Measurements from ENCODE around the gene GAL3ST2.
"Not testable (repeated sequence)": the region's sequence is repeated elsewhere in the genome, so short reads cannot be mapped to it uniquely, and the experiment has no call there.

The GAL3ST2 gene

GRCh38 chr2:241739651-241740050 lies 37.0 kb upstream of the GAL3ST2 start:
- H3K27me3 Mint-ChIP-seq: no peaks in the 10 kb centered on the region
- H3K27ac Mint-ChIP-seq: peak overlapping the region; percentile 43
- no peak overlapping the region for H3K4me3 Mint-ChIP-seq
- intact Hi-C loops (cut with micrococcal nuclease): loop anchor here (10.0 kb wide), 1 partner anchor 145 kb away; no protein-coding TSS in a partner anchor
- no peaks in the 10 kb centered on the region for H3K9me3 Mint-ChIP-seq
- peaks cover 62% of the 10 kb centered on the region for H3K36me3 Mint-ChIP-seq (ENCODE audit: low read depth)
- H3K4me1 Mint-ChIP-seq (ENCODE audit: low read depth): peaks cover 31% of the 10 kb centered on the region

- no peaks in the 10 kb centered on the region for H3K9me3 Mint-ChIP-seq
- peaks cover 26% of the 10 kb centered on the region for H3K4me1 Mint-ChIP-seq (ENCODE audit: low read depth)
- H3K4me3 Mint-ChIP-seq: no peak overlapping the region
- no peaks in the 10 kb centered on the region for H3K27me3 Mint-ChIP-seq
- H3K27ac Mint-ChIP-seq: no peak overlapping the region
- intact Hi-C loops (cut with micrococcal nuclease): no loop called here
- peaks cover 75% of the 10 kb centered on the region for H3K36me3 Mint-ChIP-seq (ENCODE audit: low read depth)
These were observed 35.6 kb upstream of the GAL3ST2 start for GRCh38 chr2:241741016-241741415.

GRCh38 chr2:241742320-241742939 lies 34.2 kb upstream of the GAL3ST2 start:
- Mint-ChIP-seq H3K4me1 (ENCODE audit: low read depth) (peaks cover 21% of the 10 kb centered on the region), H3K9me3 (no peaks in the 10 kb centered on the region), H3K4me3 (no peak overlapping the region), H3K36me3 (ENCODE audit: low read depth) (peaks cover 83% of the 10 kb centered on the region), H3K27ac (no peak overlapping the region), H3K27me3 (no peaks in the 10 kb centered on the region)
- intact Hi-C loops (cut with micrococcal nuclease): no loop called here

- peaks cover 83% of the 10 kb centered on the region for H3K36me3 Mint-ChIP-seq (ENCODE audit: low read depth)
- not testable (repeated sequence) for H3K27me3 Mint-ChIP-seq, H3K27ac Mint-ChIP-seq
These were observed 33.6 kb upstream of the GAL3ST2 start for GRCh38 chr2:241743008-241743407.

GRCh38 chr2:241743620-241744019 lies 33.0 kb upstream of the GAL3ST2 start:
- Mint-ChIP-seq H3K27ac (no peak overlapping the region), H3K27me3 (no peaks in the 10 kb centered on the region), H3K9me3 (no peaks in the 10 kb centered on the region), H3K4me1 (ENCODE audit: low read depth) (peaks cover 21% of the 10 kb centered on the region), H3K4me3 (no peak overlapping the region), H3K36me3 (ENCODE audit: low read depth) (peaks cover 83% of the 10 kb centered on the region)
- intact Hi-C loops (cut with micrococcal nuclease): no loop called here

More at GRCh38 chr2:241743008-241743407, 33.6 kb upstream of the GAL3ST2 start:
- H3K4me1 Mint-ChIP-seq (ENCODE audit: low read depth): peaks cover 21% of the 10 kb centered on the region
- H3K4me3 Mint-ChIP-seq; intact Hi-C loops (cut with micrococcal nuclease); H3K9me3 Mint-ChIP-seq: not testable (repeated sequence)

GRCh38 chr2:241744028-241744754 lies 32.4 kb upstream of the GAL3ST2 start:
- peaks cover 83% of the 10 kb centered on the region for H3K36me3 Mint-ChIP-seq (ENCODE audit: low read depth)
- no peak overlapping the region for H3K4me3 Mint-ChIP-seq
- H3K4me1 Mint-ChIP-seq (ENCODE audit: low read depth): peaks cover 21% of the 10 kb centered on the region
- no peak overlapping the region for H3K27ac Mint-ChIP-seq
- H3K9me3 Mint-ChIP-seq: no peaks in the 10 kb centered on the region
- no peaks in the 10 kb centered on the region for H3K27me3 Mint-ChIP-seq
- intact Hi-C loops (cut with micrococcal nuclease): no loop called here

GRCh38 chr2:241745276-241745675 lies 31.3 kb upstream of the GAL3ST2 start:
- H3K27me3 Mint-ChIP-seq: no peaks in the 10 kb centered on the region
- intact Hi-C loops (cut with micrococcal nuclease): no loop called here
- no peak overlapping the region for H3K4me3 Mint-ChIP-seq
- H3K36me3 Mint-ChIP-seq (ENCODE audit: low read depth): peaks cover 86% of the 10 kb centered on the region
- no peak overlapping the region for H3K27ac Mint-ChIP-seq
- H3K4me1 Mint-ChIP-seq (ENCODE audit: low read depth): peaks cover 10% of the 10 kb centered on the region
- H3K9me3 Mint-ChIP-seq: no peaks in the 10 kb centered on the region

GRCh38 chr2:241746084-241746483 lies 30.5 kb upstream of the GAL3ST2 start:
- intact Hi-C loops (cut with micrococcal nuclease): no loop called here
- Mint-ChIP-seq H3K27ac (no peak overlapping the region), H3K4me1 (ENCODE audit: low read depth) (peaks cover 3% of the 10 kb centered on the region), H3K9me3 (no peaks in the 10 kb centered on the region), H3K4me3 (no peak overlapping the region), H3K36me3 (ENCODE audit: low read depth) (peaks cover 90% of the 10 kb centered on the region), H3K27me3 (no peaks in the 10 kb centered on the region)

GRCh38 chr2:241748468-241749256 lies 28.0 kb upstream of the GAL3ST2 start:
- Mint-ChIP-seq H3K27me3 (no peaks in the 10 kb centered on the region), H3K9me3 (no peaks in the 10 kb centered on the region), H3K36me3 (ENCODE audit: low read depth) (peaks cover 92% of the 10 kb centered on the region), H3K4me3 (no peak overlapping the region), H3K27ac (no peak overlapping the region), H3K4me1 (ENCODE audit: low read depth) (no peaks in the 10 kb centered on the region)
- intact Hi-C loops (cut with micrococcal nuclease): no loop called here

- Mint-ChIP-seq H3K27me3 (no peaks in the 10 kb centered on the region), H3K4me1 (ENCODE audit: low read depth) (no peaks in the 10 kb centered on the region), H3K4me3 (no peak overlapping the region), H3K27ac (no peak overlapping the region), H3K36me3 (ENCODE audit: low read depth) (peaks cover 92% of the 10 kb centered on the region), H3K9me3 (no peaks in the 10 kb centered on the region)
- intact Hi-C loops (cut with micrococcal nuclease): no loop called here
These were observed 26.4 kb upstream of the GAL3ST2 start for GRCh38 chr2:241750076-241750840.

- Mint-ChIP-seq H3K27ac (no peak overlapping the region), H3K9me3 (no peaks in the 10 kb centered on the region), H3K4me3 (no peak overlapping the region), H3K36me3 (ENCODE audit: low read depth) (peaks cover 92% of the 10 kb centered on the region), H3K27me3 (no peaks in the 10 kb centered on the region), H3K4me1 (ENCODE audit: low read depth) (no peaks in the 10 kb centered on the region)
- intact Hi-C loops (cut with micrococcal nuclease): no loop called here
These were observed 25.5 kb upstream of the GAL3ST2 start for GRCh38 chr2:241751152-241751551.

GRCh38 chr2:241751776-241752175 lies 24.8 kb upstream of the GAL3ST2 start:
- Mint-ChIP-seq H3K9me3 (no peaks in the 10 kb centered on the region), H3K4me3 (no peak overlapping the region), H3K4me1 (ENCODE audit: low read depth) (no peaks in the 10 kb centered on the region), H3K27ac (no peak overlapping the region), H3K36me3 (ENCODE audit: low read depth) (peaks cover 96% of the 10 kb centered on the region), H3K27me3 (no peaks in the 10 kb centered on the region)
- intact Hi-C loops (cut with micrococcal nuclease): no loop called here

GRCh38 chr2:241752253-241752652 lies 24.4 kb upstream of the GAL3ST2 start:
- Mint-ChIP-seq H3K4me3 (no peak overlapping the region), H3K27ac (no peak overlapping the region), H3K27me3 (no peaks in the 10 kb centered on the region), H3K36me3 (ENCODE audit: low read depth) (peaks cover 96% of the 10 kb centered on the region), H3K4me1 (ENCODE audit: low read depth) (no peaks in the 10 kb centered on the region), H3K9me3 (no peaks in the 10 kb centered on the region)
- intact Hi-C loops (cut with micrococcal nuclease): no loop called here

Data from dendritic cell treated with granulocyte-macrophage colony-stimulating factor and Interleukin-4, amounts not matched to agents 40 ng/mL and 50 ng/mL, for 4 days (primary cell).